GM23338 (cell line): ENCODE results near the gene SUGCT. TPM values are rescaled to one million over a fixed set of nuclear protein-coding genes. Genes with fewer than 3 reads are reported as not detected.

ENCODE experiments used
- ATAC-seq: fragments of 200-7000 bp; cut with Tn5 transposase; 3 replicates; pipeline ENCODE4 v1.9.1; 2020
- DNase-seq: peaks from one replicate; pipeline ENCODE4 v3.0.0-alpha.2; 2015; ENCODE audit warnings: low spot score
- H2AFZ ChIP-seq: fragments of 200-600 bp; sonication (generic); 2 replicates; pipeline ENCODE4 v1.8.0; 2016; ENCODE audit warnings: antibody characterized with exemption, mild to moderate bottlenecking, moderate library complexity
- H3F3A ChIP-seq: fragments of 200-600 bp; sonication (generic); replicated peaks from 2 replicates; pipeline ENCODE4 v1.8.0; 2017; ENCODE audit warnings: antibody characterized with exemption, mixed run types, low read depth
- H3K27ac ChIP-seq: fragments of 200-600 bp; sonication (generic); 2 replicates; pipeline ENCODE4 v1.6.1; 2016; ENCODE audit warnings: low read depth
- H3K27me3 ChIP-seq: fragments of 200-600 bp; sonication (generic); 2 replicates; pipeline ENCODE4 v1.8.0; 2016; ENCODE audit warnings: mild to moderate bottlenecking, mixed run types, moderate library complexity; ENCODE audit not compliant: insufficient read depth
- H3K36me3 ChIP-seq: fragments of 200-600 bp; sonication (generic); 2 replicates; pipeline ENCODE4 v1.8.0; 2016; ENCODE audit warnings: mild to moderate bottlenecking; ENCODE audit not compliant: insufficient read depth
- H3K4me1 ChIP-seq: fragments of 200-600 bp; sonication (generic); 2 replicates; pipeline ENCODE4 v1.8.0; 2016; ENCODE audit warnings: mild to moderate bottlenecking, moderate library complexity; ENCODE audit not compliant: insufficient read depth
- H3K4me2 ChIP-seq: fragments of 200-600 bp; sonication (generic); 2 replicates; pipeline ENCODE4 v1.7.1; 2017; ENCODE audit warnings: mixed run types
- H3K4me3 ChIP-seq: fragments of 200-600 bp; sonication (generic); 2 replicates; pipeline ENCODE4 v1.6.1; 2016; ENCODE audit warnings: mixed run types
- H3K79me2 ChIP-seq: fragments of 200-600 bp; sonication (generic); replicated peaks from 2 replicates; pipeline ENCODE4 v1.8.0; 2017; ENCODE audit warnings: mild to moderate bottlenecking; ENCODE audit not compliant: insufficient read depth
- H3K9me2 ChIP-seq: fragments of 200-600 bp; sonication (generic); 2 replicates; pipeline ENCODE4 v1.8.0; 2017; ENCODE audit not compliant: insufficient read depth
- H4K20me1 ChIP-seq: fragments of 200-600 bp; sonication (generic); replicated peaks from 2 replicates; pipeline ENCODE4 v1.8.0; 2017; ENCODE audit warnings: mild to moderate bottlenecking; ENCODE audit not compliant: insufficient read depth
- H3K27ac Mint-ChIP-seq: 2 replicates; pipeline ENCODE4 v1.8.0; 2020; ENCODE audit warnings: inconsistent platforms, mild to moderate bottlenecking, moderate library complexity, mixed read lengths
- H3K27me3 Mint-ChIP-seq: 3 replicates; pipeline ENCODE4 v1.8.0; 2022; ENCODE audit warnings: low read depth, mild to moderate bottlenecking, moderate library complexity, mixed read lengths, inconsistent platforms; ENCODE audit not compliant: insufficient read depth, poor library complexity
- H3K36me3 Mint-ChIP-seq: 3 replicates; pipeline ENCODE4 v1.8.0; 2021; ENCODE audit warnings: low read depth, mild to moderate bottlenecking, inconsistent platforms, moderate library complexity, mixed read lengths
- H3K4me1 Mint-ChIP-seq: 3 replicates; pipeline ENCODE4 v1.8.0; 2020; ENCODE audit warnings: mild to moderate bottlenecking, inconsistent platforms, mixed read lengths
- H3K4me3 Mint-ChIP-seq: 3 replicates; pipeline ENCODE4 v1.8.0; 2021; ENCODE audit warnings: moderate library complexity, mild to moderate bottlenecking, inconsistent platforms, mixed read lengths
- H3K9me3 Mint-ChIP-seq: 3 replicates; pipeline ENCODE4 v1.8.0; 2020; ENCODE audit warnings: moderate library complexity, mild to moderate bottlenecking, inconsistent platforms, mixed read lengths
- EZH2 ChIP-seq: fragments of 200-600 bp; sonication (generic); IDR thresholded peaks from one replicate; pipeline ENCODE4 v1.8.0; 2017; ENCODE audit warnings: antibody characterized with exemption, mild to moderate bottlenecking, low read depth; ENCODE audit not compliant: unreplicated experiment
- JUNB ChIP-seq: IDR thresholded peaks from one replicate; pipeline ENCODE4 v1.6.1; 2016; ENCODE audit warnings: antibody characterized with exemption; ENCODE audit not compliant: unreplicated experiment
- NANOG ChIP-seq: IDR thresholded peaks from 2 replicates; pipeline ENCODE4 v1.6.1; 2016; ENCODE audit warnings: antibody characterized with exemption, borderline replicate concordance
- POLR2AphosphoS5 ChIP-seq: IDR thresholded peaks from 2 replicates; pipeline ENCODE4 v1.6.1; 2016; ENCODE audit warnings: antibody characterized with exemption, low read depth
- REST ChIP-seq: IDR thresholded peaks from one replicate; pipeline ENCODE4 v1.6.1; 2018; ENCODE audit warnings: antibody characterized with exemption; ENCODE audit not compliant: unreplicated experiment
- STAT1 ChIP-seq: IDR thresholded peaks from one replicate; pipeline ENCODE4 v1.6.1; 2016; ENCODE audit warnings: antibody characterized with exemption; ENCODE audit not compliant: unreplicated experiment
- ZNF114 ChIP-seq: fragments of 250-450 bp; sonication (Bioruptor Pico); IDR thresholded peaks from 2 replicates; pipeline ENCODE4 v1.5.0; 2020; ENCODE audit warnings: mild to moderate bottlenecking, moderate library complexity
- ZNF331 ChIP-seq: fragments of 250-450 bp; sonication (Bioruptor Pico); IDR thresholded peaks from 2 replicates; pipeline ENCODE4 v1.5.0; 2020; ENCODE audit warnings: low read depth, mild to moderate bottlenecking, moderate library complexity
- ZNF462 ChIP-seq: fragments of 250-450 bp; sonication (Bioruptor Pico); IDR thresholded peaks from 2 replicates; pipeline ENCODE4 v1.5.0; 2020; ENCODE audit warnings: mild to moderate bottlenecking, moderate library complexity
- polyA plus RNA-seq: library from polyadenylated mRNA; unstranded; fragments of >200 nt; fragmentation: Nextera tagmentation; extraction: Ambion mirVana; gene quantifications from 2 replicates; pipeline ENCODE4 v1.2.1, GENCODE V29; 2016
- total RNA-seq: library from RNA; depleted of rRNA; stranded (reverse); fragments of >200 nt; shearing (Covaris generic); gene quantifications from 2 replicates; pipeline ENCODE4 v1.2.3, GENCODE V29; 2014

The SUGCT gene
- total and polyA plus RNA-seq, 2 experiments from 2014 or later, result 4.2 to 5.6 TPM

DNA sequence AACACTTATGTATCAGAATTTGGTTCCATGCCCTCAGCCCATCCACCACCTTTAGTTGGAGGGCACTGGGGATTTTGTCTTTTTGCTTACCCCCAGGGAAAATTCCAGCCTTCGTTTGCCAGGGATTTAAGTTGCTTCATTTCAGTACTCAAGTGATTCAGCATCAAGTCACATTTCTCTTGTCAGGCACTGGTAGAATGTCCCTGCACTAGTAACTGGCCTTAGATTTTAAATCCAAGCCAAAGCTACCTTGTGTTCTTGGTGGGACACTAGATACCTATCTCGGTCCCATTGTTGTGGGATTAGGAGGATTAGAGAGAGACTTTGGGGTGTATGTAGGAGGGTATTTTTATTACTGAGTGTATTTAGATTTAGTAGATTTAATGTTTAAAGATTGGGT, 613.1 kb downstream of the SUGCT start (continued):
- TF ChIP-seq ZNF462 (CRISPR knock-in tag) (no peak), ZNF114 (no peak), ZNF331 (CRISPR knock-in tag) (no peak), EZH2 (no peak), NANOG (no peak)

GRCh38 chr7:40749877-40750276, 615.1 kb downstream of the SUGCT start:
- Histone ChIP-seq H3K79me2 (no peaks in the 10 kb centered on the region), H2AFZ (no peak overlapping the region), H3K27me3 (no peaks in the 10 kb centered on the region), H3K4me1 (peaks cover 50% of the 10 kb centered on the region), H3F3A (no peaks in the 10 kb centered on the region), H3K27ac (no peak overlapping the region), H4K20me1 (no peaks in the 10 kb centered on the region), H3K36me3 (no peaks in the 10 kb centered on the region), H3K9me2 (no peaks in the 10 kb centered on the region; the same call in 1 of the 2 replicates), H3K4me3 (no peak overlapping the region), H3K4me2 (no peak overlapping the region)
- Mint-ChIP-seq H3K4me3 (no peak overlapping the region), H3K27ac (no peak overlapping the region), H3K27me3 (no peaks in the 10 kb centered on the region), H3K9me3 (no peaks in the 10 kb centered on the region), H3K36me3 (no peaks in the 10 kb centered on the region), H3K4me1 (peaks cover 57% of the 10 kb centered on the region)
- DNase-seq (peak; percentile 17), ATAC-seq (peak; percentile 32; the same call in 2 of the 3 replicates)
- no peak for TF ChIP-seq ZNF114
- no peak for TF ChIP-seq STAT1
- TF ChIP-seq REST, result no peak
- no peak for TF ChIP-seq POLR2AphosphoS5
- no peak for TF ChIP-seq JUNB
